ENCODE measurements around the gene FGD3. TPM values are rescaled to one million over a fixed set of nuclear protein-coding genes. Genes with fewer than 3 reads are reported as not detected.

Gene FGD3
- total RNA-seq, 1 experiment from 2014 or later: 26.6 TPM

- DNase-seq: no peak
- H3K4me3 Mint-ChIP-seq (ENCODE audit: unreplicated experiment): no peak overlapping the region
- Histone ChIP-seq H3K36me3 (ENCODE audit: control insufficient read depth, insufficient read depth, low read length) (no peaks in the 10 kb centered on the region), H3K4me3 (ENCODE audit: low read depth, low read length) (no peak overlapping the region), H3K9me3 (no peaks in the 10 kb centered on the region), H3K27me3 (replicated peaks; ENCODE audit: control insufficient read depth, insufficient read depth, low read length) (no peaks in the 10 kb centered on the region), H3K4me1 (no peaks in the 10 kb centered on the region)
- no peak overlapping the region for H3K27ac Mint-ChIP-seq (ENCODE audit: unreplicated experiment)
- POLR2A ChIA-PET: no interaction called here
- BruUV-seq (replicated peaks): no TSS peak
- no peak for TF ChIP-seq CTCF (IDR thresholded peaks at IDR 0.05; ENCODE audit: insufficient read depth in 1 of 2, low read depth in 1 of 2, low read length in 1 of 2, severe bottlenecking in 1 of 2, unreplicated experiment in 1 of 2)
- H3K36me3 Mint-ChIP-seq (ENCODE audit: insufficient read depth, unreplicated experiment): no peaks in the 10 kb centered on the region
- CTCF ChIA-PET: no interaction called here
- H3K4me1 Mint-ChIP-seq (ENCODE audit: low read depth, unreplicated experiment): peaks cover 2% of the 10 kb centered on the region
- H3K27me3 Mint-ChIP-seq (ENCODE audit: insufficient read depth, unreplicated experiment): no peaks in the 10 kb centered on the region
- H3K9me3 Mint-ChIP-seq (ENCODE audit: unreplicated experiment): no peaks in the 10 kb centered on the region
- intact Hi-C loops (cut with micrococcal nuclease; ENCODE audit: unreplicated experiment): no loop called here
These were observed 30.0 kb upstream of the FGD3 start for GRCh38 chr9:92917176-92917800.

- no peak for TF ChIP-seq CTCF (IDR thresholded peaks at IDR 0.05; ENCODE audit: insufficient read depth in 1 of 2, low read depth in 1 of 2, low read length in 1 of 2, severe bottlenecking in 1 of 2, unreplicated experiment in 1 of 2)
- Histone ChIP-seq H3K4me1 (no peaks in the 10 kb centered on the region), H3K9me3 (no peaks in the 10 kb centered on the region), H3K4me3 (ENCODE audit: low read depth, low read length) (no peak overlapping the region), H3K27me3 (replicated peaks; ENCODE audit: control insufficient read depth, insufficient read depth, low read length) (no peaks in the 10 kb centered on the region), H3K36me3 (ENCODE audit: control insufficient read depth, insufficient read depth, low read length) (no peaks in the 10 kb centered on the region)
- ChIA-PET POLR2A (no interaction called here), CTCF (no interaction called here)
- DNase-seq: no peak
- H3K27ac Mint-ChIP-seq (ENCODE audit: unreplicated experiment): no peak overlapping the region
- no TSS peak for BruUV-seq (replicated peaks)
- H3K4me1 Mint-ChIP-seq (ENCODE audit: low read depth, unreplicated experiment): no peaks in the 10 kb centered on the region
- intact Hi-C loops (cut with micrococcal nuclease; ENCODE audit: unreplicated experiment): no loop called here
- no peaks in the 10 kb centered on the region for H3K27me3 Mint-ChIP-seq (ENCODE audit: insufficient read depth, unreplicated experiment)
- no peaks in the 10 kb centered on the region for H3K36me3 Mint-ChIP-seq (ENCODE audit: insufficient read depth, unreplicated experiment)
- H3K9me3 Mint-ChIP-seq (ENCODE audit: unreplicated experiment): no peaks in the 10 kb centered on the region
- no peak overlapping the region for H3K4me3 Mint-ChIP-seq (ENCODE audit: unreplicated experiment)
These were observed 26.9 kb upstream of the FGD3 start for GRCh38 chr9:92920437-92920836.

- Histone ChIP-seq H3K4me3 (ENCODE audit: low read depth, low read length) (no peak overlapping the region), H3K9me3 (no peaks in the 10 kb centered on the region), H3K27me3 (replicated peaks; ENCODE audit: control insufficient read depth, insufficient read depth, low read length) (no peaks in the 10 kb centered on the region), H3K36me3 (ENCODE audit: control insufficient read depth, insufficient read depth, low read length) (no peaks in the 10 kb centered on the region), H3K4me1 (no peaks in the 10 kb centered on the region)
- no peak for DNase-seq
- no peak overlapping the region for H3K27ac Mint-ChIP-seq (ENCODE audit: unreplicated experiment)
- ChIA-PET POLR2A (no interaction called here), CTCF (no interaction called here)
- BruUV-seq (replicated peaks): no TSS peak
- H3K4me1 Mint-ChIP-seq (ENCODE audit: low read depth, unreplicated experiment): no peaks in the 10 kb centered on the region
- no peak overlapping the region for H3K4me3 Mint-ChIP-seq (ENCODE audit: unreplicated experiment)
- intact Hi-C loops (cut with micrococcal nuclease; ENCODE audit: unreplicated experiment): no loop called here
- no peaks in the 10 kb centered on the region for H3K36me3 Mint-ChIP-seq (ENCODE audit: insufficient read depth, unreplicated experiment)
- no peaks in the 10 kb centered on the region for H3K27me3 Mint-ChIP-seq (ENCODE audit: insufficient read depth, unreplicated experiment)
- TF ChIP-seq CTCF (IDR thresholded peaks at IDR 0.05; ENCODE audit: insufficient read depth in 1 of 2, low read depth in 1 of 2, low read length in 1 of 2, severe bottlenecking in 1 of 2, unreplicated experiment in 1 of 2): no peak
- H3K9me3 Mint-ChIP-seq (ENCODE audit: unreplicated experiment): no peaks in the 10 kb centered on the region
These were observed 15.7 kb upstream of the FGD3 start for GRCh38 chr9:92931606-92932005.
